ENCODE results near the gene INHBA.

INHBA gene

GRCh38 chr7:41732843-41733306 is 30.0 kb upstream of the INHBA start:
- Histone ChIP-seq H3K27ac (ENCODE audit: low read depth in 2 of 2, low read length in 2 of 2) (no peak overlapping the region), H3K9me3 (ENCODE audit: control insufficient read depth in 2 of 2, low read length in 2 of 2) (no peaks in the 10 kb centered on the region), H3K27me3 (ENCODE audit: control insufficient read depth in 2 of 2, insufficient read depth in 2 of 2, low read length in 2 of 2) (no peaks in the 10 kb centered on the region), H3K4me3 (ENCODE audit: low read length in 2 of 2) (no peak overlapping the region), H3K36me3 (ENCODE audit: control insufficient read depth in 2 of 2, insufficient read depth in 2 of 2, low read length in 2 of 2) (no peaks in the 10 kb centered on the region), H3K4me1 (ENCODE audit: control insufficient read depth in 2 of 2, insufficient read depth in 2 of 2, low read length in 2 of 2) (no peaks in the 10 kb centered on the region), H3K9ac (ENCODE audit: low read depth in 1 of 2, low read length in 2 of 2) (no peak overlapping the region)

- no peaks in the 10 kb centered on the region for H3K9me3 ChIP-seq (ENCODE audit: control insufficient read depth in 2 of 2, low read length in 2 of 2)
- H3K36me3 ChIP-seq (ENCODE audit: control insufficient read depth in 2 of 2, insufficient read depth in 2 of 2, low read length in 2 of 2) = no peaks in the 10 kb centered on the region
- no peak overlapping the region for H3K4me3 ChIP-seq (ENCODE audit: low read length in 2 of 2)
- no peaks in the 10 kb centered on the region for H3K27me3 ChIP-seq (ENCODE audit: control insufficient read depth in 2 of 2, insufficient read depth in 2 of 2, low read length in 2 of 2)
- no peak overlapping the region for H3K27ac ChIP-seq (ENCODE audit: low read depth in 2 of 2, low read length in 2 of 2)
- no peak overlapping the region for H3K9ac ChIP-seq (ENCODE audit: low read depth in 1 of 2, low read length in 2 of 2)
- H3K4me1 ChIP-seq (ENCODE audit: control insufficient read depth in 2 of 2, insufficient read depth in 2 of 2, low read length in 2 of 2) = no peaks in the 10 kb centered on the region
Measured at GRCh38 chr7:41732436-41732785, 29.5 kb upstream of the INHBA start.

GRCh38 chr7:41731493-41732435 is 28.9 kb upstream of the INHBA start:
- H3K4me1 ChIP-seq (ENCODE audit: control insufficient read depth in 2 of 2, insufficient read depth in 2 of 2, low read length in 2 of 2) = no peaks in the 10 kb centered on the region
- H3K9ac ChIP-seq (ENCODE audit: low read depth in 1 of 2, low read length in 2 of 2) = no peak overlapping the region
- no peaks in the 10 kb centered on the region for H3K36me3 ChIP-seq (ENCODE audit: control insufficient read depth in 2 of 2, insufficient read depth in 2 of 2, low read length in 2 of 2)
- no peaks in the 10 kb centered on the region for H3K27me3 ChIP-seq (ENCODE audit: control insufficient read depth in 2 of 2, insufficient read depth in 2 of 2, low read length in 2 of 2)
- H3K9me3 ChIP-seq (ENCODE audit: control insufficient read depth in 2 of 2, low read length in 2 of 2) = no peaks in the 10 kb centered on the region
- no peak overlapping the region for H3K4me3 ChIP-seq (ENCODE audit: low read length in 2 of 2)
- no peak overlapping the region for H3K27ac ChIP-seq (ENCODE audit: low read depth in 2 of 2, low read length in 2 of 2)

- no peak overlapping the region for H3K27ac ChIP-seq (ENCODE audit: low read depth in 2 of 2, low read length in 2 of 2)
- H3K27me3 ChIP-seq (ENCODE audit: control insufficient read depth in 2 of 2, insufficient read depth in 2 of 2, low read length in 2 of 2) = no peaks in the 10 kb centered on the region
- no peaks in the 10 kb centered on the region for H3K36me3 ChIP-seq (ENCODE audit: control insufficient read depth in 2 of 2, insufficient read depth in 2 of 2, low read length in 2 of 2)
Measured at GRCh38 chr7:41730668-41731067, 27.8 kb upstream of the INHBA start.

GRCh38 chr7:41730161-41730560 is 27.3 kb upstream of the INHBA start:
- no peaks in the 10 kb centered on the region for H3K9me3 ChIP-seq (ENCODE audit: control insufficient read depth in 2 of 2, low read length in 2 of 2)
- H3K4me1 ChIP-seq (ENCODE audit: control insufficient read depth in 2 of 2, insufficient read depth in 2 of 2, low read length in 2 of 2) = no peaks in the 10 kb centered on the region
- no peak overlapping the region for H3K9ac ChIP-seq (ENCODE audit: low read depth in 1 of 2, low read length in 2 of 2)
- H3K27ac ChIP-seq (ENCODE audit: low read depth in 2 of 2, low read length in 2 of 2) = no peak overlapping the region
- H3K36me3 ChIP-seq (ENCODE audit: control insufficient read depth in 2 of 2, insufficient read depth in 2 of 2, low read length in 2 of 2) = no peaks in the 10 kb centered on the region
- no peak overlapping the region for H3K4me3 ChIP-seq (ENCODE audit: low read length in 2 of 2)
- no peaks in the 10 kb centered on the region for H3K27me3 ChIP-seq (ENCODE audit: control insufficient read depth in 2 of 2, insufficient read depth in 2 of 2, low read length in 2 of 2)

More at GRCh38 chr7:41730668-41731067, 27.8 kb upstream of the INHBA start:
- no peaks in the 10 kb centered on the region for H3K9me3 ChIP-seq (ENCODE audit: control insufficient read depth in 2 of 2, low read length in 2 of 2)
- H3K4me3 ChIP-seq (ENCODE audit: low read length in 2 of 2) = no peak overlapping the region
- H3K4me1 ChIP-seq (ENCODE audit: control insufficient read depth in 2 of 2, insufficient read depth in 2 of 2, low read length in 2 of 2) = no peaks in the 10 kb centered on the region
- no peak overlapping the region for H3K9ac ChIP-seq (ENCODE audit: low read depth in 1 of 2, low read length in 2 of 2)

GRCh38 chr7:41729059-41729458 is 26.2 kb upstream of the INHBA start:
- H3K27ac ChIP-seq (ENCODE audit: low read depth in 2 of 2, low read length in 2 of 2) = no peak overlapping the region
- no peak overlapping the region for H3K4me3 ChIP-seq (ENCODE audit: low read length in 2 of 2)
- no peaks in the 10 kb centered on the region for H3K36me3 ChIP-seq (ENCODE audit: control insufficient read depth in 2 of 2, insufficient read depth in 2 of 2, low read length in 2 of 2)
- H3K27me3 ChIP-seq (ENCODE audit: control insufficient read depth in 2 of 2, insufficient read depth in 2 of 2, low read length in 2 of 2) = no peaks in the 10 kb centered on the region
- no peaks in the 10 kb centered on the region for H3K9me3 ChIP-seq (ENCODE audit: control insufficient read depth in 2 of 2, low read length in 2 of 2)
- H3K9ac ChIP-seq (ENCODE audit: low read depth in 1 of 2, low read length in 2 of 2) = no peak overlapping the region
- H3K4me1 ChIP-seq (ENCODE audit: control insufficient read depth in 2 of 2, insufficient read depth in 2 of 2, low read length in 2 of 2) = no peaks in the 10 kb centered on the region

- H3K9me3 ChIP-seq (ENCODE audit: control insufficient read depth in 2 of 2, low read length in 2 of 2) = no peaks in the 10 kb centered on the region
- H3K4me3 ChIP-seq (ENCODE audit: low read length in 2 of 2) = no peak overlapping the region
- H3K4me1 ChIP-seq (ENCODE audit: control insufficient read depth in 2 of 2, insufficient read depth in 2 of 2, low read length in 2 of 2) = no peaks in the 10 kb centered on the region
- no peak overlapping the region for H3K9ac ChIP-seq (ENCODE audit: low read depth in 1 of 2, low read length in 2 of 2)
- no peak overlapping the region for H3K27ac ChIP-seq (ENCODE audit: low read depth in 2 of 2, low read length in 2 of 2)
- H3K27me3 ChIP-seq (ENCODE audit: control insufficient read depth in 2 of 2, insufficient read depth in 2 of 2, low read length in 2 of 2) = no peaks in the 10 kb centered on the region
- H3K36me3 ChIP-seq (ENCODE audit: control insufficient read depth in 2 of 2, insufficient read depth in 2 of 2, low read length in 2 of 2) = no peaks in the 10 kb centered on the region
Measured at GRCh38 chr7:41725013-41725412, 22.1 kb upstream of the INHBA start.

GRCh38 chr7:41720886-41721285 is 18.0 kb upstream of the INHBA start:
- Histone ChIP-seq H3K27me3 (ENCODE audit: control insufficient read depth in 2 of 2, insufficient read depth in 2 of 2, low read length in 2 of 2) (no peaks in the 10 kb centered on the region), H3K4me3 (ENCODE audit: low read length in 2 of 2) (no peak overlapping the region)

GRCh38 chr7:41720046-41720445 is 17.2 kb upstream of the INHBA start:
- H3K4me1 ChIP-seq (ENCODE audit: control insufficient read depth in 2 of 2, insufficient read depth in 2 of 2, low read length in 2 of 2) = no peaks in the 10 kb centered on the region
- no peaks in the 10 kb centered on the region for H3K9me3 ChIP-seq (ENCODE audit: control insufficient read depth in 2 of 2, low read length in 2 of 2)
- no peak overlapping the region for H3K4me3 ChIP-seq (ENCODE audit: low read length in 2 of 2)
- no peaks in the 10 kb centered on the region for H3K27me3 ChIP-seq (ENCODE audit: control insufficient read depth in 2 of 2, insufficient read depth in 2 of 2, low read length in 2 of 2)
- H3K27ac ChIP-seq (ENCODE audit: low read depth in 2 of 2, low read length in 2 of 2) = no peak overlapping the region
- H3K9ac ChIP-seq (ENCODE audit: low read depth in 1 of 2, low read length in 2 of 2) = no peak overlapping the region
- no peaks in the 10 kb centered on the region for H3K36me3 ChIP-seq (ENCODE audit: control insufficient read depth in 2 of 2, insufficient read depth in 2 of 2, low read length in 2 of 2)

More at GRCh38 chr7:41720886-41721285, 18.0 kb upstream of the INHBA start:
- Histone ChIP-seq H3K27ac (ENCODE audit: low read depth in 2 of 2, low read length in 2 of 2) (no peak overlapping the region), H3K4me1 (ENCODE audit: control insufficient read depth in 2 of 2, insufficient read depth in 2 of 2, low read length in 2 of 2) (no peaks in the 10 kb centered on the region), H3K9ac (ENCODE audit: low read depth in 1 of 2, low read length in 2 of 2) (no peak overlapping the region), H3K36me3 (ENCODE audit: control insufficient read depth in 2 of 2, insufficient read depth in 2 of 2, low read length in 2 of 2) (no peaks in the 10 kb centered on the region), H3K9me3 (ENCODE audit: control insufficient read depth in 2 of 2, low read length in 2 of 2) (no peaks in the 10 kb centered on the region)

- Histone ChIP-seq H3K27me3 (ENCODE audit: control insufficient read depth in 2 of 2, insufficient read depth in 2 of 2, low read length in 2 of 2) (no peaks in the 10 kb centered on the region), H3K27ac (ENCODE audit: low read depth in 2 of 2, low read length in 2 of 2) (no peak overlapping the region), H3K4me3 (ENCODE audit: low read length in 2 of 2) (no peak overlapping the region), H3K9me3 (ENCODE audit: control insufficient read depth in 2 of 2, low read length in 2 of 2) (no peaks in the 10 kb centered on the region), H3K36me3 (ENCODE audit: control insufficient read depth in 2 of 2, insufficient read depth in 2 of 2, low read length in 2 of 2) (no peaks in the 10 kb centered on the region), H3K4me1 (ENCODE audit: control insufficient read depth in 2 of 2, insufficient read depth in 2 of 2, low read length in 2 of 2) (no peaks in the 10 kb centered on the region), H3K9ac (ENCODE audit: low read depth in 1 of 2, low read length in 2 of 2) (no peak overlapping the region)
Measured at GRCh38 chr7:41716691-41717090, 13.8 kb upstream of the INHBA start.

Data from mucosa of rectum (tissue), 2 donors.